K562 (cell line): ENCODE measurements around the gene CREB3L1. TPM values are rescaled to one million over a fixed set of nuclear protein-coding genes. Genes with fewer than 3 reads are reported as not detected.
A peak's percentile ranks its signal among the peaks of the same experiment; 100 is the strongest.

ENCODE experiments used
- ARID2 ChIP-seq: fragments of 450-650 bp; IDR thresholded peaks from 2 replicates; pipeline ENCODE4 v1.6.1; 2017; ENCODE audit warnings: antibody characterized with exemption, mild to moderate bottlenecking
- BRF1 ChIP-seq: IDR thresholded peaks from 3 replicates; pipeline ENCODE4 v1.6.1; 2011; ENCODE audit warnings: borderline replicate concordance, mild to moderate bottlenecking; ENCODE audit not compliant: insufficient read length; ENCODE audit errors: extremely low read depth
- CC2D1A ChIP-seq: fragments of 450-650 bp; IDR thresholded peaks from 2 replicates; pipeline ENCODE4 v1.6.1; 2017; ENCODE audit warnings: mild to moderate bottlenecking
- CSDE1 ChIP-seq, 2 experiments: fragments of 450-650 bp; IDR thresholded peaks; 2 replicates each; pipeline ENCODE4 v1.6.1; 2016; ENCODE audit warnings: mild to moderate bottlenecking in 1 of 2
- L3MBTL2 ChIP-seq: fragments of 450-650 bp; IDR thresholded peaks from 2 replicates; pipeline ENCODE4 v1.6.1; 2016; ENCODE audit warnings: mild to moderate bottlenecking, moderate library complexity
- MECOM ChIP-seq: fragments of 250-450 bp; sonication (Bioruptor Pico); IDR thresholded peaks from 2 replicates; pipeline ENCODE4 v1.8.0; 2022; ENCODE audit warnings: inconsistent platforms
- MED1 ChIP-seq: sonication (generic); formaldehyde crosslinking; IDR thresholded peaks from 2 replicates; pipeline ENCODE4 v1.8.1; 2023; ENCODE audit warnings: missing genetic modification reagents, borderline replicate concordance
- MIER1 ChIP-seq: fragments of 450-650 bp; IDR thresholded peaks from 2 replicates; pipeline ENCODE4 v1.6.1; 2016; ENCODE audit warnings: antibody characterized with exemption, mild to moderate bottlenecking, low read depth
- NFIX ChIP-seq: fragments of 250-450 bp; sonication (Bioruptor Pico); IDR thresholded peaks from 2 replicates; pipeline ENCODE4 v1.4.0; 2020; ENCODE audit warnings: low read depth, mild to moderate bottlenecking, moderate library complexity
- NFXL1 ChIP-seq: fragments of 450-650 bp; formaldehyde crosslinking; IDR thresholded peaks from 2 replicates; pipeline ENCODE4 v1.4.0; 2021; ENCODE audit warnings: mild to moderate bottlenecking
- PCBP2 ChIP-seq: fragments of 200-400 bp; formaldehyde crosslinking; IDR thresholded peaks from 2 replicates; pipeline ENCODE4 v1.6.1; 2018; ENCODE audit warnings: low read length, low read depth, mild to moderate bottlenecking, moderate library complexity; ENCODE audit not compliant: poor library complexity, severe bottlenecking
- RBBP5 ChIP-seq: fragments of 200-600 bp; sonication (generic); IDR thresholded peaks from 2 replicates; pipeline ENCODE4 v1.6.1; 2012; ENCODE audit warnings: borderline replicate concordance, mild to moderate bottlenecking, low read length, control low read depth, inconsistent platforms; ENCODE audit not compliant: insufficient read depth, poor library complexity, severe bottlenecking
- RBM22 ChIP-seq: fragments of 200-400 bp; formaldehyde crosslinking; IDR thresholded peaks from 2 replicates; pipeline ENCODE4 v1.6.1; 2018; ENCODE audit warnings: low read length, low read depth; ENCODE audit not compliant: poor library complexity, severe bottlenecking
- SMARCA5 ChIP-seq: fragments of 450-650 bp; IDR thresholded peaks from 2 replicates; pipeline ENCODE4 v1.6.1; 2016
- SP2 ChIP-seq: IDR thresholded peaks from 2 replicates; pipeline ENCODE4 v1.6.1; 2011; ENCODE audit warnings: mild to moderate bottlenecking, low read depth, low read length, moderate library complexity; ENCODE audit not compliant: poor library complexity, severe bottlenecking; ENCODE audit errors: extremely low read depth
- TAF7 ChIP-seq: fragments of 450-650 bp; IDR thresholded peaks from 2 replicates; pipeline ENCODE4 v1.6.1; 2016; ENCODE audit warnings: missing genetic modification characterization, missing compliant biosample characterization
- TBL1XR1 ChIP-seq, 2 experiments: IDR thresholded peaks; 2 replicates each; pipeline ENCODE4 v1.6.1; 2012; ENCODE audit warnings: improper control_type of control experiment in 2 of 2, low read length in 2 of 2, mild to moderate bottlenecking in 1 of 2
- TGIF2 ChIP-seq: sonication (generic); formaldehyde crosslinking; IDR thresholded peaks from 2 replicates; pipeline ENCODE4 v1.8.1; 2022; ENCODE audit warnings: mild to moderate bottlenecking, missing genetic modification reagents, moderate library complexity
- ZNF668 ChIP-seq: fragments of 250-450 bp; sonication (Bioruptor Pico); IDR thresholded peaks from 2 replicates; pipeline ENCODE4 v1.8.0; 2022; ENCODE audit warnings: mild to moderate bottlenecking, inconsistent platforms
- ZSCAN29 ChIP-seq: fragments of 450-650 bp; IDR thresholded peaks from 2 replicates; pipeline ENCODE4 v1.6.1; 2017
- polyA plus RNA-seq, 8 experiments: library from polyadenylated mRNA; depleted of rRNA in 4 of 8; stranded (reverse) in 5 of 8; unstranded in 3 of 8; fragments of >200 nt; fragmentation: Nextera tagmentation in 2 of 8; fragmentation: Illumina TruSeq in 1 of 8; extraction: Ambion mirVana in 2 of 8; extraction: Trizol in 1 of 8; gene quantifications; 2 replicates each; pipeline versions ENCODE4 v1.2.1 to v1.2.3, GENCODE V29; 2011 to 2014; ENCODE audit warnings: inconsistent platforms in 1 of 8, missing spikeins in 1 of 8
- total RNA-seq, 7 experiments: library from RNA; depleted of rRNA in 6 of 7; stranded (reverse); fragments of >200 nt in 6 of 7; fragmentation: Illumina TruSeq in 2 of 7; extraction: Trizol in 2 of 7; gene quantifications; 2 replicates each; pipeline versions ENCODE4 v1.2.1 to v1.2.3, GENCODE V29; 2011 to 2021; ENCODE audit warnings: low replicate concordance in 1 of 7
- TF ChIP-seq, protein P1 (sequence below): fragments of 450-650 bp; IDR thresholded peaks from 2 replicates; pipeline ENCODE4 v1.6.1; 2016; ENCODE audit warnings: missing biosample characterization, missing genetic modification characterization
- TF ChIP-seq, protein P2 (sequence below): fragments of 450-650 bp; formaldehyde crosslinking; IDR thresholded peaks from 2 replicates; pipeline ENCODE4 v1.4.0; 2020; ENCODE audit warnings: mild to moderate bottlenecking, moderate library complexity
- TF ChIP-seq, protein P3 (sequence below): sonication (generic); formaldehyde crosslinking; IDR thresholded peaks from 2 replicates; pipeline ENCODE4 v1.9.0; 2022; ENCODE audit warnings: mild to moderate bottlenecking, missing genetic modification reagents

CREB3L1 gene
- total and polyA plus RNA-seq, 9 of the 15 experiments (the other 6 are each of a cell fraction or from before 2014, with no cell fraction given) = 1.2 to 27.6 (median 3.7) TPM

DNA sequence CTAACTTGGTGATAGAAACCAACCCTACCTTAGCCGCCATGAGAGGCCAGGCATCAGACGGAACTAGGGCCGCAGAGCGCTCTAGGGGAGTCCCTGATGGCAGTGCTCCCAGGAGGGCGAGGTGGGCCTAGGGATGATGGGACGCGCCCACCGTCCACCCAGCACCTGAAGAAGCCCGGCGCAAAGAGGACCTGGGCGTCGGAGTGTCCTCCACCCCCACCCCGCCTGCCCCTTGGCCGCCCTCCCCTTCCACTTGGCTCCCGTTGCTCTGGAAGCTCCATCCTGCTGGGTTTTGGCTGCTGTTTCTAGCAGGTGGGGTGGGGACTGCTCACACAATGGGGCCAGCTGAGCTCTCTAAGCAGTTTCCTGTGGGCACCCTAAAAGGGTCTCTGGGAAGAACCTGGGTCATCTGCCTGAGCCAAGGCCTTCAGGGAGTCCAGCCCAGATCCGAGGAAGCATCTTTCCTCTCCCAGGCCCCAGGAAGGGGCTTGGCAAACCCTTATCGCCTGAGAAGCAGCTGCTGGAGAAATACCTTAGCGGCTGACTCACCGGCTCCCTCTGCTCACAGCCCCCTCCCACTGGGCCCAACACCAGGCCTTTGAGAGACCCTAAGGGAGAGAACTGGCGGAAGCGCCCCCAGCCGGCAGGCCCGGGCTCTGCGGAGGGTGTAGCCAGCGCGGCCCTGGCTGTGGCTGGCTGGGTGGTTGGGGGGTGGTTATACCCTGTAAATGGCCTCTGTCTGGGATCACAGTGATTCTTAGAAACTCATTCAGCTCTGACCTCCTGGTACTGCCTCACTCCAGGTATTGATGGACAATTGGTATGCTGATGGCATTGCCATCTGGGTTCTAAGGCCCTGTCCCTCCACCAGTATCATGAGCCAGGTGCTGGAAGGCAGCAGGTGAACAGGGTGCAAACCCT lies 19.3 kb downstream of the CREB3L1 start (continued):
- TF ChIP-seq, protein P1, sequence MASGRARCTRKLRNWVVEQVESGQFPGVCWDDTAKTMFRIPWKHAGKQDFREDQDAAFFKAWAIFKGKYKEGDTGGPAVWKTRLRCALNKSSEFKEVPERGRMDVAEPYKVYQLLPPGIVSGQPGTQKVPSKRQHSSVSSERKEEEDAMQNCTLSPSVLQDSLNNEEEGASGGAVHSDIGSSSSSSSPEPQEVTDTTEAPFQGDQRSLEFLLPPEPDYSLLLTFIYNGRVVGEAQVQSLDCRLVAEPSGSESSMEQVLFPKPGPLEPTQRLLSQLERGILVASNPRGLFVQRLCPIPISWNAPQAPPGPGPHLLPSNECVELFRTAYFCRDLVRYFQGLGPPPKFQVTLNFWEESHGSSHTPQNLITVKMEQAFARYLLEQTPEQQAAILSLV (tag) = no peak
- TF ChIP-seq MECOM (CRISPR knock-in tag) = no peak
- TF ChIP-seq TBL1XR1 (IDR thresholded peaks at IDR 0.05; ENCODE audit: low read length in 2 of 2) = peak in 1 of 2 experiments; percentile 78; a peak in 3 of 4 replicates
- TF ChIP-seq ZSCAN29 = no peak
- peak; percentile 70; the same call in 1 of the 2 replicates for TF ChIP-seq CC2D1A
- no peak for TF ChIP-seq RBM22
- no peak for TF ChIP-seq TGIF2 (CRISPR knock-in tag)
- TF ChIP-seq PCBP2 = no peak
- no peak for TF ChIP-seq NFXL1 (CRISPR knock-in tag)
- no peak for TF ChIP-seq MED1 (CRISPR knock-in tag)
- peak; percentile 49 for TF ChIP-seq L3MBTL2
- 0 out of 2 replicates have a peak, but pooled peaks have one; percentile 17 for TF ChIP-seq ARID2
- TF ChIP-seq NFIX (CRISPR knock-in tag) = no peak
- TF ChIP-seq TAF7 (tag) = no peak
- peak; percentile 22 for TF ChIP-seq RBBP5
- TF ChIP-seq, protein P2, sequence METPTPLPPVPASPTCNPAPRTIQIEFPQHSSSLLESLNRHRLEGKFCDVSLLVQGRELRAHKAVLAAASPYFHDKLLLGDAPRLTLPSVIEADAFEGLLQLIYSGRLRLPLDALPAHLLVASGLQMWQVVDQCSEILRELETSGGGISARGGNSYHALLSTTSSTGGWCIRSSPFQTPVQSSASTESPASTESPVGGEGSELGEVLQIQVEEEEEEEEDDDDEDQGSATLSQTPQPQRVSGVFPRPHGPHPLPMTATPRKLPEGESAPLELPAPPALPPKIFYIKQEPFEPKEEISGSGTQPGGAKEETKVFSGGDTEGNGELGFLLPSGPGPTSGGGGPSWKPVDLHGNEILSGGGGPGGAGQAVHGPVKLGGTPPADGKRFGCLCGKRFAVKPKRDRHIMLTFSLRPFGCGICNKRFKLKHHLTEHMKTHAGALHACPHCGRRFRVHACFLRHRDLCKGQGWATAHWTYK (CRISPR knock-in tag) = no peak
- TF ChIP-seq SMARCA5 = peak; percentile 22; the same call in 1 of the 2 replicates
- TF ChIP-seq MIER1 = no peak
- TF ChIP-seq CSDE1 (IDR thresholded peaks at IDR 0.05) = no peak
- TF ChIP-seq ZNF668 (CRISPR knock-in tag) = peak; percentile 60; the same call in 1 of the 2 replicates
- no peak for TF ChIP-seq BRF1
- TF ChIP-seq SP2 = no peak
- TF ChIP-seq, protein P3, sequence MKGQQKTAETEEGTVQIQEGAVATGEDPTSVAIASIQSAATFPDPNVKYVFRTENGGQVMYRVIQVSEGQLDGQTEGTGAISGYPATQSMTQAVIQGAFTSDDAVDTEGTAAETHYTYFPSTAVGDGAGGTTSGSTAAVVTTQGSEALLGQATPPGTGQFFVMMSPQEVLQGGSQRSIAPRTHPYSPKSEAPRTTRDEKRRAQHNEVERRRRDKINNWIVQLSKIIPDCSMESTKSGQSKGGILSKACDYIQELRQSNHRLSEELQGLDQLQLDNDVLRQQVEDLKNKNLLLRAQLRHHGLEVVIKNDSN = no peak
